Progenitor cell of endocrine pancreas (in vitro differentiated cells): ENCODE data around the gene POLR3F. TPM values are rescaled to one million over a fixed set of nuclear protein-coding genes. Genes with fewer than 3 reads are reported as not detected.

Experiments
- DNase-seq: peaks from one replicate; pipeline ENCODE4 v3.0.0; 2021; ENCODE audit warnings: low spot score; ENCODE audit not compliant: unreplicated experiment
- H3K27ac Mint-ChIP-seq: 2 replicates; pipeline ENCODE4 v1.8.0; 2021; ENCODE audit warnings: mild to moderate bottlenecking, moderate library complexity, mixed read lengths
- H3K27me3 Mint-ChIP-seq: 2 replicates; pipeline ENCODE4 v1.8.0; 2021; ENCODE audit warnings: mixed read lengths
- H3K36me3 Mint-ChIP-seq: 2 replicates; pipeline ENCODE4 v1.8.0; 2022; ENCODE audit warnings: mixed read lengths; ENCODE audit not compliant: insufficient read depth
- H3K4me1 Mint-ChIP-seq: 2 replicates; pipeline ENCODE4 v1.8.0; 2021; ENCODE audit warnings: low read depth, mixed read lengths
- H3K4me3 Mint-ChIP-seq: 2 replicates; pipeline ENCODE4 v1.8.0; 2021; ENCODE audit warnings: low read depth, mild to moderate bottlenecking, moderate library complexity, mixed read lengths
- H3K9me3 Mint-ChIP-seq: 2 replicates; pipeline ENCODE4 v1.8.0; 2021; ENCODE audit warnings: low read depth, mixed read lengths
- CTCF ChIP-seq: fragments of 200-600 bp; sonication (generic); IDR thresholded peaks from one replicate; pipeline ENCODE4 v1.5.0; 2021; ENCODE audit warnings: antibody characterized with exemption, mild to moderate bottlenecking; ENCODE audit not compliant: unreplicated experiment
- microRNA-seq: library from miRNA; unstranded; fragments of <30 nt; microRNA quantifications from one replicate; pipeline ENCODE4 v1.1.0, GENCODE V29; 2020; ENCODE audit warnings: borderline number of aligned reads; ENCODE audit not compliant: unreplicated experiment
- total RNA-seq: library from RNA; stranded (reverse); gene quantifications from 2 replicates; pipeline ENCODE4 v1.2.1, GENCODE V29; 2021

Gene POLR3F
- total RNA-seq, 1 donor from 2014 or later = 14.3 TPM

DNA sequence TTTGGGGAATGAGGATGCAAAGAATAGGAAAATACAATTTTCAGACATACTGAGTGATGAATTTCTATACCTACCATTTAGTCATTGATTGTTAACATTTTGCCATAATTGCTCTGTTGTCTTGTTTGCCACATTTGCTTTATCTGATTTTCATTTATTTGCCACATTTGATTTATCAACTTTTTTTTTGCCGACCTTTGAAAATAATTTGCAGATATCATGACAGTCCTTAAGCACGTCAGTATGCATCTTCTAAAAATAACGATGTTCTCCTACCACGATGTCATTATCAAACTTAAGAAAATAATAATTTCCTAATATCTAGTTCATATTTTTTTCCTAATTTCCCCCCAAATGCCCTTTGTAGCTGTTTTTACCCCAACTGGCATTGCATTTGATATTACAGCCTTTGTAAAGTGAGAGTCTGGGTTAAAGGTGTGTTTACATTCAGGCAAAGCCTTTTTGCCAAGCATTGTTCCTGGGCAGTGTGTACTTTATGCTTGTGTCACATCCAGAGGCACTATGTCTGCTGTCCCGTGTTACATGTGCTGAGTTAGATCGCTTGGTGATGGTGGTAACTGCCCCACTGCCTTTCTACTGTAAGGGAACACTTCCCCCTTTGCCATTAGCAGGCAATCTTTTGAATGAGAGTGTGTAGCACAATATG is 66.9 kb downstream of the POLR3F start:
- Mint-ChIP-seq H3K4me3 (no peak overlapping the region), H3K9me3 (no peaks in the 10 kb centered on the region), H3K36me3 (peaks cover 39% of the 10 kb centered on the region), H3K4me1 (no peaks in the 10 kb centered on the region), H3K27me3 (no peaks in the 10 kb centered on the region), H3K27ac (no peak overlapping the region)
- no peak for DNase-seq
- TF ChIP-seq CTCF = no peak

Small RNA genes lying within 50 kb of the gene (microRNA-seq; reads per million reads assigned to microRNA genes)
- gene MIR3192 = not detected

Other genes with a start within 250 kb of the POLR3F start
- 25.0 and 27.2 TPM in 2 replicates for gene ZNF133, start 178.9 kb upstream of the POLR3F start, total RNA-seq
- gene DZANK1, start 360 bp upstream of the POLR3F start, total RNA-seq = 12.5 and 14.0 TPM in 2 replicates
- 26.2 and 26.4 TPM in 2 replicates for gene RBBP9, start 29.8 kb downstream of the POLR3F start, total RNA-seq
- gene SEC23B, start 40.5 kb downstream of the POLR3F start, total RNA-seq = 57.5 and 58.4 TPM in 2 replicates
- 61.0 and 66.1 TPM in 2 replicates for gene SMIM26, start 100.0 kb downstream of the POLR3F start, total RNA-seq
- gene DTD1, start 120.7 kb downstream of the POLR3F start, total RNA-seq = 26.8 and 28.5 TPM in 2 replicates